Measurements from ENCODE around the gene SAMD4A.

The SAMD4A gene

DNA sequence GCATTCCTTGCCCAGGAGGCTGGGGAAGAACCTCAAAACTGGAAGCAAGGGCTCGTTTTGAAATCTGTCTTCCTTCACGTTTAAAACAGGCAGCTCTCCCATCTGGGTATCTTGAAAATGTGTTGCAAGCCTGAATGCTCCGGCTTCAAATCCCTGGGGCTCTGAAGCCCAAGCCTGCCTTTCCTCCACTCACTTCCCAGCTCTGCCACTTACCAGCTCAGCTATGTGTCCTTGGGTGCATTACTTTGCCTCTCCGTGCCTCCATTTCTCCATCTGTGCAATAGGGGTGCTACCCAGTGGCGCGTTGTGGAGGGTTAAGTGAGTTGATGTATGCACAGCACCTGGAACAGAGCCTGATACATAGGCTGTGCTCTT is 238.1 kb downstream of the SAMD4A start:
- WGBS, 2 experiments = 80% methylated on average over 6 of the region's 6 CpGs
- no peaks in the 10 kb centered on the region for H3K36me3 ChIP-seq (ENCODE audit: control insufficient read depth, insufficient read depth, low read length)
- peaks cover 15% of the 10 kb centered on the region for H3K27me3 ChIP-seq (ENCODE audit: control insufficient read depth, insufficient read depth, low read length, poor library complexity, severe bottlenecking)
- no peak overlapping the region for H3K4me3 ChIP-seq (ENCODE audit: insufficient read depth, low read depth, low read length)
- H3K27ac ChIP-seq (ENCODE audit: insufficient read depth, low read depth, low read length, poor library complexity, severe bottlenecking) = no peak overlapping the region
- no peaks in the 10 kb centered on the region for H3K9me3 ChIP-seq (ENCODE audit: control insufficient read depth, low read length)
- no peaks in the 10 kb centered on the region for H3K4me1 ChIP-seq (ENCODE audit: control insufficient read depth, insufficient read depth, low read length)

DNA sequence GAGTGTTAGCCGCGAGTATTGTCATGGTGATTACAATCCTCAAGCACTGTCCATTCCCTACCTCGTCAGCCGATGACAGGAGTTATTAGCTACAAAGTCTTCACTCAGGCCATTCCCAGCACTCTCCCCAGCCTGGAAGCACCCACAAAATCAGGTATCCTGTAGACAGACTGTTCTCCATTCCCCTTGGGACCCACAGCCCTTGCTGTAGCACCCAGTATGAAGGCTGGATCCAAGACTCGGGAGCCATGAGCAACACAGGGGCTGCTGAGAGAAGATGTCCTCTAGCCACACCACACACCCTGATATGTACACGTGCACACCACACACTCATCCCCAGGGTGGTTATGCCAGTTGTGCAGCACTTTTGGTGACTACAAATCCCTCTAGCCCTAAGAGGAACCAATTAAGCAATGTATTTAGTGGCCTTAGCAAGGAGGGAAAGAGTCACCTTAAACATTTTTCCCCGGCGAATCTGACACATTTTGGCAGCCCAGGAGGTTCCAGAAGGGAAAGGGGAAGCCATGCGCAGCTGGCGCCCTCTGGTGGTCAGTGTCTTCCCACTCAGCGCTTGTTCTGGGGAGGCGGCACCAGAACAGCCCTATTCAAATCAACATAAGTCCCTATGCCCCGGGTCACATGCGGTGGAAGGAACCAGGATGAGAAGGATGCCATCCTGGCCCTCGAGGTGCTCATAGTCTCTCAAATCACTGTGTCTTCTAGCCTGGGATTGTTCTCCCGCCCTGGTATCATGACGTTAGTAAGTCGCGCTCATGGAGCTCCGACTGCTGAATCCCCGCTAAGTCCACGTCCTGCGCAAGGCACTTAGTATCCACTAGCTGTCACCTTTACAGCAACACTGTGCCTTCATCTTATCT is 238.8 kb downstream of the SAMD4A start:
- H3K9me3 ChIP-seq (ENCODE audit: control insufficient read depth, low read length) = no peaks in the 10 kb centered on the region
- no peaks in the 10 kb centered on the region for H3K36me3 ChIP-seq (ENCODE audit: control insufficient read depth, insufficient read depth, low read length)
- WGBS, 2 experiments = 51% methylated on average over 23 of the region's 23 CpGs
- H3K4me1 ChIP-seq (ENCODE audit: control insufficient read depth, insufficient read depth, low read length) = no peaks in the 10 kb centered on the region
- H3K4me3 ChIP-seq (ENCODE audit: insufficient read depth, low read depth, low read length) = no peak overlapping the region
- no peak overlapping the region for H3K27ac ChIP-seq (ENCODE audit: insufficient read depth, low read depth, low read length, poor library complexity, severe bottlenecking)
- H3K27me3 ChIP-seq (ENCODE audit: control insufficient read depth, insufficient read depth, low read length, poor library complexity, severe bottlenecking) = peaks cover 15% of the 10 kb centered on the region

DNA sequence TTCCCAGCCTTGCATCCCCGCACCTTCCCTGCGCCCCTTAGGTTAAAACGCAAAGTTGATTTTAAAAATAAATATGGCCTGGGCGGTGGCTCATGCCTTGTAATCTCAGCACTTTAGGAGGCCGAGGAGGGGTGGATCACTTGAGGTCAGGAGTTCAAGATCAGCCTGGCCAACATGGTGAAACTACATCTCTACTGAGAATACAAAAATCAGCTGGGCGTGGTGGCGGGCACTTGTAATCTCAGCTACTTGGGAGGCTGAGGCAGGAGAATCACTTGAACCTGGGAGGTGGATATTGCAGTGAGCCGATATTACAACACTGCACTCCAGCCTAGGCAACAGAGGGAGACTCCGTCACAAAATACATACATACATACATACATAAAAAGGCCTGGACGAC is 239.7 kb downstream of the SAMD4A start:
- 90 to 95% methylated on average over 10 of the region's 10 CpGs for WGBS, 2 experiments

DNA sequence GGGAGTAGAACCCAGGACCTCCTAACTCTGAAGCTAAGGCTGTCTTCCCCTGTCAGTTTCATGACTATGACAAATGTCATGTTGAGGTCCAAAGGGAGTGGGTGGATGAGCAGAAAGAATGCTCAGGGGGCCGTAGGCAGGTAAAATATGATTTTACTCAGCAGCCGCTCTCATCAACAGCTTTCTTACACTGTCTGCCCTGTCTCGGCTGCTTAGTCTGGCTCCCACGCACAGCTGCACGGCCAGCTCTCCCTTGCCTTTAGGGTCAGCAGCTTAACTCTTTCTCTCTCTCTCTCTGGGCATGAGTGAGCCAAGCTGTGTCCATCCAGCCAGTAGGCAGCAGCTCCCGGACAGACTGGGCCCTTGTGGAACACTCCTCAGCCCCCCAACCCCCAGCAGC is 240.5 kb downstream of the SAMD4A start:
- no peaks in the 10 kb centered on the region for H3K4me1 ChIP-seq (ENCODE audit: control insufficient read depth, insufficient read depth, low read length)
- no peak overlapping the region for H3K4me3 ChIP-seq (ENCODE audit: insufficient read depth, low read depth, low read length)
- H3K27me3 ChIP-seq (ENCODE audit: control insufficient read depth, insufficient read depth, low read length, poor library complexity, severe bottlenecking) = peaks cover 15% of the 10 kb centered on the region
- H3K9me3 ChIP-seq (ENCODE audit: control insufficient read depth, low read length) = no peaks in the 10 kb centered on the region
- H3K27ac ChIP-seq (ENCODE audit: insufficient read depth, low read depth, low read length, poor library complexity, severe bottlenecking) = no peak overlapping the region
- no peaks in the 10 kb centered on the region for H3K36me3 ChIP-seq (ENCODE audit: control insufficient read depth, insufficient read depth, low read length)
- 91 to 95% methylated on average over 6 of the region's 6 CpGs for WGBS, 2 experiments

More for the DNA sequence above, 239.7 kb downstream of the SAMD4A start:
- no peak overlapping the region for H3K4me3 ChIP-seq (ENCODE audit: insufficient read depth, low read depth, low read length)
- no peaks in the 10 kb centered on the region for H3K4me1 ChIP-seq (ENCODE audit: control insufficient read depth, insufficient read depth, low read length)
- H3K27ac ChIP-seq (ENCODE audit: insufficient read depth, low read depth, low read length, poor library complexity, severe bottlenecking) = no peak overlapping the region
- no peaks in the 10 kb centered on the region for H3K36me3 ChIP-seq (ENCODE audit: control insufficient read depth, insufficient read depth, low read length)
- H3K27me3 ChIP-seq (ENCODE audit: control insufficient read depth, insufficient read depth, low read length, poor library complexity, severe bottlenecking) = peaks cover 15% of the 10 kb centered on the region
- no peaks in the 10 kb centered on the region for H3K9me3 ChIP-seq (ENCODE audit: control insufficient read depth, low read length)

DNA sequence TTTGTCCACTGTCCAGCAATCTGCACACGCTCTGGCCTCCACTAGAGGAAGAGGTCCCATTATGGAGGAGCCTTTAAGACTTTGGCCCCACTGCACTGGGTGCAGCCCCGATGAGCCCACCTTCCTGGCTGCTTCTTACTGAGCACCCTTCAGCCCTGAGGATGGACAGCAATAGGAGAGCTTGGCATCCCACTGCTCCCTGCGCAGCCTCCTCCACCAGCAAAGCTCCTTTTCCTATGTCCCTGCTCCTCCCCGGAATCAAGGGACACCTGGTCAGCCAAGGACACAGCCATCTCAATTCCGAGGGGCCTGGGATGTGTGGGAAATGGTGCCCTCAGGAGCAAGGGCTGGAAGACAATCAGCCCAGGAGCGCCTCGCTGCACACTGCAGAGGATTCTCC is 241.0 kb downstream of the SAMD4A start:
- Histone ChIP-seq H3K27me3 (ENCODE audit: control insufficient read depth, insufficient read depth, low read length, poor library complexity, severe bottlenecking) (peaks cover 15% of the 10 kb centered on the region), H3K27ac (ENCODE audit: insufficient read depth, low read depth, low read length, poor library complexity, severe bottlenecking) (no peak overlapping the region), H3K4me3 (ENCODE audit: insufficient read depth, low read depth, low read length) (no peak overlapping the region), H3K36me3 (ENCODE audit: control insufficient read depth, insufficient read depth, low read length) (no peaks in the 10 kb centered on the region), H3K4me1 (ENCODE audit: control insufficient read depth, insufficient read depth, low read length) (no peaks in the 10 kb centered on the region), H3K9me3 (ENCODE audit: control insufficient read depth, low read length) (no peaks in the 10 kb centered on the region)
- 92 to 94% methylated on average over 7 of the region's 7 CpGs for WGBS, 2 experiments

DNA sequence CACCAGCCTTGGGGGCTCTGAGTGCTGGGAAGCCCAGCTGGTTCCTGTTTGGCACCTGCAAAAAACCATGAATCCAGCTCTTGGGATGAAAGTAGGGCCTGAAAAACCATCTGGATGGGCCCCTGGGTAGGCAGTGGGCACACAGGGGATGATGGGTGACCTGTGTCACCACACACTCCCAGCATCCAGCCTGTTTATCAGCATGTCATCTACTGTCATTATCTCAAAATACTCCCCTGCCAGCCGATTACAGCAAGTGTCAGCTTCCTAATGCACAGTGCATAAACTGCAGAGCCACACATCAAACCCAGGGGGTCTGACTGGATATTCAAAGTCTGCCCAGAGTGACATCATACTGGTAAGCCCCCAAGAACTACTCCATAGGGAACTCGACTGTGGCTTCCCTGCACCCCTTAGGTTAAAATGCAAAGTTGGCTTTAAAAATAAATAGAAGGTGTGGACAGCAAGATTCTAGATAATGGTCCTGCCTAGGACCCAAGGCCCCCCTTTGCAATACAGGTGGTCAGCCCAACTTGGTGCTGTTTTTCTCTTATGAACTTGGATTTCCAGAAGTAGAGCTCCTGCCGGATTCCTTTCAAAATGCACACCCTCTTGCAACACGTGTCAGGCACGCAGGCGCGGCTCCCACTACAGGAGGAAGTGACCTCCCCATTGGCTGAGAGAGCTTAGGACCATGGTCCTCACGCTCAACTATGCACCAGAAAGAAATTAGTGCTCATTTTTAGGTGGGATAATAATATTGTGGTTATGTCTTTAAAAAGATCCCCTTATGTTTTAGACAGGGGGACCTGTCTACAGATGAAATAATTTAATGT is 241.6 kb downstream of the SAMD4A start:
- WGBS, 2 experiments = 87 to 90% methylated on average over 8 of the region's 8 CpGs
- no peak overlapping the region for H3K4me3 ChIP-seq (ENCODE audit: insufficient read depth, low read depth, low read length)
- no peaks in the 10 kb centered on the region for H3K36me3 ChIP-seq (ENCODE audit: control insufficient read depth, insufficient read depth, low read length)
- H3K27me3 ChIP-seq (ENCODE audit: control insufficient read depth, insufficient read depth, low read length, poor library complexity, severe bottlenecking) = peaks cover 15% of the 10 kb centered on the region
- no peak overlapping the region for H3K27ac ChIP-seq (ENCODE audit: insufficient read depth, low read depth, low read length, poor library complexity, severe bottlenecking)
- H3K9me3 ChIP-seq (ENCODE audit: control insufficient read depth, low read length) = no peaks in the 10 kb centered on the region
- no peaks in the 10 kb centered on the region for H3K4me1 ChIP-seq (ENCODE audit: control insufficient read depth, insufficient read depth, low read length)

DNA sequence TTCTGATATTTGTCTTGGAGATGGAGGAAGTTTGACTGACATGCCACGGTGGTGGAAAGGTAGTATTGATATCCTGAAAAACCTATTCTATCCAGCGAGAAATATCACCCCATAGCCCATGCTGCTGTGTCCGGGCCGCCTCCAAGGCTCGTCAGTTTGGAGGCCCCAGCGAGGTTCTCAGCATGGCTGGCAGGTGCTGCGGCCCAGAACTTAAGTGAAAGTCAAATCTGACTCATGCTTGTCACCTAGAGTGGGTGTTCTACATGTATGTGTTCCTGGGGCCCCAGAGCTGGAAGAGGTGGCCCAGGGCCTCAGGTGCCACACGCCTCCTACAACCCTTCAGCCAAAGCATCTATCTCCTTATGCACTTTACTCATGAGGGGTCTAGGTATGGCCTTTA is 242.8 kb downstream of the SAMD4A start:
- no peaks in the 10 kb centered on the region for H3K9me3 ChIP-seq (ENCODE audit: control insufficient read depth, low read length)
- no peak overlapping the region for H3K27ac ChIP-seq (ENCODE audit: insufficient read depth, low read depth, low read length, poor library complexity, severe bottlenecking)
- H3K4me3 ChIP-seq (ENCODE audit: insufficient read depth, low read depth, low read length) = no peak overlapping the region
- H3K4me1 ChIP-seq (ENCODE audit: control insufficient read depth, insufficient read depth, low read length) = no peaks in the 10 kb centered on the region
- no peaks in the 10 kb centered on the region for H3K36me3 ChIP-seq (ENCODE audit: control insufficient read depth, insufficient read depth, low read length)
- WGBS, 2 experiments = 90 to 98% methylated on average over 8 of the region's 8 CpGs
- peaks cover 8% of the 10 kb centered on the region for H3K27me3 ChIP-seq (ENCODE audit: control insufficient read depth, insufficient read depth, low read length, poor library complexity, severe bottlenecking)

DNA sequence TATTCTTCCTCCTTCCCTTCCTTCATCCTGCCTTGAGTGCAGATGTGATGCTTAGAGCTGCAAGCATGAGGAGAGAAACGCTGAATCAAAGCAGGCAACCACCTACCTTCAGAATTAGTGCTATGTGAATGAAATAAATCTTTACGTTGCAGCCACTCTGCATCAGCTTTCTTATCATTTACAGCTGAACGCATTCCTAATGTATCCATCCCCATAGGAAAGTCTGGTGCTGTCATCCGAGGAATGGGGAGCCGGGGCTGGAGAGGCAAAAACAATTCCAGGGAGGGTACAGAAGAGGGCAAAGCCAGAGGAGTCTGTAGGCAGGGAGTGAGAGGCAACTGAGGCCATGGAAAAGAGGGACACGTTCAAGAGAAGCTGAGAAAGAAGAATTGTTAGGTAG is 245.7 kb downstream of the SAMD4A start:
- Histone ChIP-seq H3K9me3 (ENCODE audit: control insufficient read depth, low read length) (no peaks in the 10 kb centered on the region), H3K36me3 (ENCODE audit: control insufficient read depth, insufficient read depth, low read length) (no peaks in the 10 kb centered on the region), H3K27ac (ENCODE audit: insufficient read depth, low read depth, low read length, poor library complexity, severe bottlenecking) (no peak overlapping the region), H3K4me3 (ENCODE audit: insufficient read depth, low read depth, low read length) (no peak overlapping the region), H3K27me3 (ENCODE audit: control insufficient read depth, insufficient read depth, low read length, poor library complexity, severe bottlenecking) (no peaks in the 10 kb centered on the region), H3K4me1 (ENCODE audit: control insufficient read depth, insufficient read depth, low read length) (no peaks in the 10 kb centered on the region)
- WGBS, 2 experiments = 91 to 95% methylated on average over 5 to 6 of the region's 6 CpGs

DNA sequence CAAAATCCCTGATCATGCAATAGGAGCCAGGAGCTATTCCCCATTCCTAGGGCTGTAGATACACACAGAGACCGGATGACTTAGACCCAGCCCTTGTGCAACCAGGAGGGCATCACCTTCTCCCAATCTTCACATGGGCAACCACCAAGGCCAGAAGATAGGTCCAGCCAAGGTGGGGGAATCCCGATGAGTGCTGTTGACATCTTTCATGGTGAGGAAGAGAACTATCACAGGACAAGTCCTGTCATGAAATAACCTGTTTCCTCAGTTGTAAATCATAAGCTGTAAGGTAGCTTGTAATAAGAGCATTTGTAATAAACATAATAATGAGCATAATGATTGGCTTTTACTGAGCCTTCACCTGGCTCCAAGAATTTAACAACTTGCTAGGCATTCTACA is 246.2 kb downstream of the SAMD4A start:
- Histone ChIP-seq H3K27me3 (ENCODE audit: control insufficient read depth, insufficient read depth, low read length, poor library complexity, severe bottlenecking) (no peaks in the 10 kb centered on the region), H3K36me3 (ENCODE audit: control insufficient read depth, insufficient read depth, low read length) (no peaks in the 10 kb centered on the region), H3K9me3 (ENCODE audit: control insufficient read depth, low read length) (no peaks in the 10 kb centered on the region), H3K4me1 (ENCODE audit: control insufficient read depth, insufficient read depth, low read length) (peaks cover 2% of the 10 kb centered on the region), H3K27ac (ENCODE audit: insufficient read depth, low read depth, low read length, poor library complexity, severe bottlenecking) (no peak overlapping the region), H3K4me3 (ENCODE audit: insufficient read depth, low read depth, low read length) (no peak overlapping the region)
- WGBS, 2 experiments = 86 to 98% methylated on average over 2 of the region's 2 CpGs

DNA sequence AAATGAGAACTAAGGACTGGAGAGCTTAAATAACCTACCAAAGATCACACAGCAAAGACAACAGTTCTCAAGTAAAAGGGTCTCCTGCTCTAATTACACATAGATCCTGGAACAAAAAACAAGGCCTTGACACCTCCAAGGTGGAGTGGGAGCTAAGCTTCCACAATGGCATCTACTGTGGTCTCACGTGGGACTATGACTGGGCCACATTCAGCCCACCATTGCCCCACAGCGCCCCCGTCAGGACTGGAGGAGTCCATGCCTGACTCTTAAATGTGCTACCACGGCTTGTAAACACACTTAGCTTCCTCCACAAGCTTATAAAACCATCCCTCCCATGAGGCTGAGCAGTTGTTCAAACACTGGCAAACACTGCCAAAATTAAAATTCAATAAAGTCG is 247.1 kb downstream of the SAMD4A start:
- Histone ChIP-seq H3K27ac (ENCODE audit: insufficient read depth, low read depth, low read length, poor library complexity, severe bottlenecking) (no peak overlapping the region), H3K27me3 (ENCODE audit: control insufficient read depth, insufficient read depth, low read length, poor library complexity, severe bottlenecking) (no peaks in the 10 kb centered on the region), H3K9me3 (ENCODE audit: control insufficient read depth, low read length) (no peaks in the 10 kb centered on the region), H3K4me1 (ENCODE audit: control insufficient read depth, insufficient read depth, low read length) (peaks cover 12% of the 10 kb centered on the region), H3K4me3 (ENCODE audit: insufficient read depth, low read depth, low read length) (no peak overlapping the region), H3K36me3 (ENCODE audit: control insufficient read depth, insufficient read depth, low read length) (no peaks in the 10 kb centered on the region)
- 90 to 93% methylated on average over 4 of the region's 5 CpGs for WGBS, 2 experiments
